ENCODE data around the gene DDX3X. TPM values are rescaled to one million over a fixed set of nuclear protein-coding genes. Genes with fewer than 3 reads are reported as not detected.
A peak's percentile ranks its signal among the peaks of the same experiment; 100 is the strongest.

The DDX3X gene
- total and polyA plus RNA-seq, 9 of the 15 experiments (the other 6 are each of a cell fraction or from before 2014, with no cell fraction given) = 51.3 to 232 (median 138) TPM

- intact Hi-C loops (cut with micrococcal nuclease) = loop anchor here (2.0 kb wide), 1 partner anchor 16 kb away; the partner anchor contains the start of gene DDX3X
- CTCF ChIA-PET (ENCODE audit: low intra/inter-chr PET ratio) = no interaction called here
- H3K4me2 ChIP-seq (ENCODE audit: insufficient read depth, low read length) = no peak overlapping the region
- H3K4me1 ChIP-seq (replicated peaks in 1 of 2; ENCODE audit: control insufficient read depth in 2 of 2, insufficient read depth in 2 of 2, low read length in 2 of 2) = no peaks in the 10 kb centered on the region; a peak in 2 of 5 replicates
- 4% methylated on average over 3 of the region's 3 CpGs for WGBS (ENCODE audit: insufficient coverage, low coverage, missing lambda C conversion rate)
- no peaks in the 10 kb centered on the region for H3K9me1 ChIP-seq (ENCODE audit: control insufficient read depth, insufficient read depth, low read length)
- peak in 1 of 4 experiments; percentile 14 for DNase-seq (ENCODE audit: extremely low read depth in 1 of 4, low spot score in 3 of 4)
- peaks cover 41% of the 10 kb centered on the region for H3K36me3 ChIP-seq (ENCODE audit: control insufficient read depth, insufficient read depth, low read length)
- no TSS peak for BruUV-seq (replicated peaks)
- in situ Hi-C loops (cut with MboI) = no loop called here
- no peak for FAIRE-seq
- H3K9ac ChIP-seq (ENCODE audit: insufficient read depth in 1 of 2, low read depth in 2 of 2, low read length in 2 of 2) = no peak overlapping the region
- H3K27ac ChIP-seq (ENCODE audit: extremely low read depth, low read depth, low read length) = no peak overlapping the region
- no peak overlapping the region for H3K4me3 ChIP-seq
- POLR2A ChIA-PET = interaction anchor here (1.0 kb wide), 1 partner anchor 24 kb away, joined by 4 read pairs; no protein-coding TSS in a partner anchor
- H3K27me3 ChIP-seq (ENCODE audit: control insufficient read depth in 2 of 2, insufficient read depth in 2 of 2, low read length in 2 of 2) = no peaks in the 10 kb centered on the region
- no peaks in the 10 kb centered on the region for H3K79me2 ChIP-seq (ENCODE audit: control insufficient read depth, insufficient read depth, low read length)
- H2AFZ ChIP-seq (ENCODE audit: low read depth, low read length) = no peak overlapping the region
- no peaks in the 10 kb centered on the region for H3K9me3 ChIP-seq (replicated peaks; ENCODE audit: control insufficient read depth, insufficient read depth, low read depth, low read length)
- ATAC-seq = peak; percentile 67
- 0 out of 2 replicates have a peak, but pooled peaks cover 6% of the 10 kb centered on the region for H4K20me1 ChIP-seq (replicated peaks; ENCODE audit: control insufficient read depth, insufficient read depth, low read length)
- TF ChIP-seq MAFF (IDR thresholded peaks at IDR 0.05; ENCODE audit: low read length) (0 out of 2 replicates have a peak, but pooled peaks have one; percentile 1), TCF15 (CRISPR knock-in tag; IDR thresholded peaks at IDR 0.05) (no peak), TCF7L2 (IDR thresholded peaks at IDR 0.05; ENCODE audit: low read depth, low read length) (no peak), POLR2AphosphoS2 (IDR thresholded peaks at IDR 0.05; ENCODE audit: low read length) (peak; percentile 97), TFAP4 (CRISPR knock-in tag; IDR thresholded peaks at IDR 0.05; ENCODE audit: borderline replicate concordance) (no peak), NCOA1 (IDR thresholded peaks at IDR 0.05; ENCODE audit: low read depth) (no peak), NRF1 (conservative IDR thresholded peaks at IDR 0.05 in 1 of 2, IDR thresholded peaks at IDR 0.05 in 1 of 2) (no peak), E2F3 (CRISPR knock-in tag; IDR thresholded peaks at IDR 0.05) (no peak), CBX8 (IDR thresholded peaks at IDR 0.05; ENCODE audit: borderline replicate concordance, extremely low read depth, low read depth, low read length, poor library complexity, severe bottlenecking) (no peak), PHTF2 (CRISPR knock-in tag; IDR thresholded peaks at IDR 0.05) (no peak), CREB3 (tag; conservative IDR thresholded peaks at IDR 0.05; ENCODE audit: low read depth) (no peak), NR2C1 (IDR thresholded peaks at IDR 0.05) (no peak), NR2C1 (tag; IDR thresholded peaks at IDR 0.05) (no peak), THRB (CRISPR knock-in tag; conservative IDR thresholded peaks at IDR 0.05) (no peak; the same call in 1 of the 2 replicates), RHOXF2B (CRISPR knock-in tag; conservative IDR thresholded peaks at IDR 0.05) (no peak)
Observed at GRCh38 chrX:41350976-41351569, 17.1 kb downstream of the DDX3X start.
